NCI-H2029 treated with DMSO at 0.1 percent for 48 hours (cell line): ENCODE data around the gene RNU6-1.

ENCODE experiments used
- DNase-seq: peaks from one replicate; lab custom pipeline; 2025; lab: John Stamatoyannopoulos, UW

RNU6-1 gene

DNA sequence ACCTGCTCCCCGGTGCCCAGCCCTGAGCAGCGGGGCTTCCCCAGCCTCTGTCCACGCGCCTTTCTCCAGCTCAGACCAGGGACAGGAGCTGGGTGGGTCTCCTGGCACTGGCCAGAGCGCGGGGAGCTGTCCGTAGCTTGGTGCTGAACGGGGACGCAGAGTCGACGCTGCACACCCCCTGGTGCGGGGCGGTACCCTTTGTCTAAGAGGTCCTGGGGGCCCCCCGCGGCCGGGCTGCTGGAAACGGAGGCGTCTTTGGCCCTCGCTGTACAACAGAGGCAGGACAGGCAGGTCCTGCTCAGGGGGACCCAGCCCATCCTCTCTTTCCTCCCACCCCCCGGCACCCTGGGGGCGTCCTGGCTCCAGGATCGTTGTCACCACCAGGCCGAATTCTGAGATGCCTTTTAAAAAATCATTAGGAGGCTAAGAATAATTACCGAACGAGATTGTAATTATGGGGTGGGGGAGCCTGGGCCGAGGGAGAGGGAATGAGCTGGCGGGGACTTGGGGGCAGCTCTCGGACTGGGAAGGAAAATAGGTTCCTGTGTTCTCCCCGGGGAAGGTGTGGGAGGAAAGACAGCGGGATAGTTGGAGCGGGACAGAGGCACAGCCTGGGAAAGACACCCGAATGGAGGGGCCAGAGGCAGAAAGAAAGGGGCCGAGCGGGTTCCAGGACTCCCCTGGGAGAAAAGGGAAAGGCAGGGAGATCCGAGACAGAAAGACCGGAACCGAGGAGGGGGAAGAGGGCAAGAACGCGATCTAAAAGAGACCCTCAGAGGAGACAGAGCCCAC, 18.7 kb downstream of the RNU6-1 start:
- DNase-seq, result no peak

DNA sequence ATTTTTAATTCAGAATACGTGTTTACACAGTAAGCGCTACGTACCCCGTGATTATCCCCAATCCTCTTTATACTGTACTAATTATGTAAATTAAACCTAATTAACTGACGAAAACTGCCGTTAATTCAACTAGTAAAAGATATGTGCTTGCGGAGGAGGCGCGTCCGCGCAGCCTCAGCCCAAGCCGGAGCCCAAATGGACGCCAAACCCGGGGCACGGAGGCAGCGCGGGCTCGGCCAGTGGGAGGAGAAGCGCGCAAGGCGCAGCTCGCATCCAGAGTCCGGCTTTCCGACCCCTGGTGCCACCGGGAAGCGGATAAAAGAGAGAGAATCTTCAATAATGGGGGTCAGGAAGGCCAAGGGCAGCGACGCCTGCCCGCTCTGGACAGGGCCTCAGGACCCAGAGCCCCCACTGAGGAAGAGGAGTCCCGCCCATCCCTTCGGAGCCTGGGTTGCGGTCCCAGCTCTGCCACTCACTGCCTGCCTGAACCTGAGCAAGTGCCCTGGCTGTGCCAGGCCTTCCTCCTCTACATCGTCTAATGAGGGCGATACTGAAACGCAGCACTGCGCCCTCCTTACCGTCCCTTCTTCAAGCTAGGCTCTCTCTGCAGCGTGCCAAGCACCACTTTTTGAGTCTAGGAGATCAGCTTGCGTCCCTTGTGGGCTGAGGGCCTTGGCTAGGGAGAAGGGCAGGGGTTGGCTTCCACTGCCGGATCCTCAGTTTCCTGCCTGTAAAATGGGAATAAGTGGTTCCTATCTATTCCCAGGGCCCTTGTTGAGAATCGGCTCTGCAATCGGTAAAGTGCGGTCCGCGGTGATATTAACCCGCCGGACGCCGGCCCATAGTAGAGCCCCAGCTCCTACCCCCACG, 19.5 kb downstream of the RNU6-1 start:
- DNase-seq, result no peak

- no peak for DNase-seq
Observed at GRCh38 chr15:67819636-67820035, 20.2 kb downstream of the RNU6-1 start.

DNA sequence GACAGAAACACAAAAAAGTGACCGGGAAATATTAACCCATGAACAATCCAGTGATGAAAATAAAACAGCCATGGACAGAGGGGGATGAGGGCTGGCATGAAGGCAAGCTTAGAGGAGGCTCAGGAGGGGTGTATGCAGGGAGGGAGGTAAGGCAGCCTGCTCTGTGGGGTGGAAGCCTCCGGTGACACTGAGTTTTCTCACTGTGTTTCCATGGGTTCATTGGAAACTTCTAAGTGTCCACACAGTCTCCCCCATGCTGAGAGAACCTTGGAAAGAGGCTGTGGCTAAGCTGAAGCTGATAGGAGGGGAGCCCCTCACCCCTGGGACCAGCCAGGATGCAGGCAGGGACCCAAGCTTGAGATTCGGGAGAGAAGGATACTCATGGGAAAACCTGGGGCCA, 21.4 kb downstream of the RNU6-1 start:
- no peak for DNase-seq

- DNase-seq, result no peak
Observed at GRCh38 chr15:67816668-67817067, 23.2 kb downstream of the RNU6-1 start.

- DNase-seq, result no peak
Observed at GRCh38 chr15:67815036-67815592, 24.7 kb downstream of the RNU6-1 start.

GRCh38 chr15:67813104-67813634, 26.7 kb downstream of the RNU6-1 start:
- DNase-seq, result no peak

GRCh38 chr15:67812241-67812644, 27.6 kb downstream of the RNU6-1 start:
- DNase-seq, result no peak

- DNase-seq, result no peak
Observed at GRCh38 chr15:67809866-67810265, 30.0 kb downstream of the RNU6-1 start.

DNA sequence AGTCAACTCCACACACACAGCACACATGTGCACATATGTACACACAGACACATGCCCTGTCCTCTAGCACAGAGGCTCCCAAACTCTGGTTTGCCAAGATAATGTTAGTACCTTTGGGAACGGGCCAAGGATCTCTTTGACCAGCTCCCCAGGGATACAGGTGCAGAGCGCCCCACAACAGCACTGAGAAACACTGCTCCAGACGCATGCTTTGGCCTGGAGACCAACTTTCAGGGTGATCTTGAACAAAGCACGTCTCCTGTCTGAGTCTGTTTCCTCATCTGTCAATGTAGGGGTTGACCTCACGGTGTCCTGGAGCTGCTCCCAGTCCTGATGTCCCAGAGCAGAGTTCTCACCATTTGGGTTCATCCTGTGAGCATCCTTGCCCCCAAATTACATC, 30.4 kb downstream of the RNU6-1 start:
- DNase-seq, result no peak

- DNase-seq, result no peak
Observed at GRCh38 chr15:67808821-67809220, 31.0 kb downstream of the RNU6-1 start.

DNA sequence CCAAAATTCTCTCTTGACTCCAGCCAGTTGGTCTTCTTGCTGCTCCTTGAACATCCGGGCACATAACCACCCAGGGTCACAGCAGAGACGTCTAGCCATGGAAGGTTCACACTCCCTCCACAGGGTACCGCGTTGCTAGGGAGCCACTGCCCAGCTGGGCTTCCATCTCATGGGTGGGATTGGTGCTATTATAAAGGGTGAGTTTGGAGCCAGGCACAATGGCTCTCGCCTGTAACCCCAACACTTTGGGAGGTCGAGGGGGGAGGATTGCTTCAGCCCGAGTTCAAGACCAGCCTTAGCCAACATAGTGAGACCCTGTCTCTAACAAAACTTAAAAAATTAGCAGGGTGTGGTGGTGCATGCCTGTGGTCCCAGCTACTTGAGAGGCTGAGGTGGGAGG, 32.0 kb downstream of the RNU6-1 start:
- no peak for DNase-seq

DNA sequence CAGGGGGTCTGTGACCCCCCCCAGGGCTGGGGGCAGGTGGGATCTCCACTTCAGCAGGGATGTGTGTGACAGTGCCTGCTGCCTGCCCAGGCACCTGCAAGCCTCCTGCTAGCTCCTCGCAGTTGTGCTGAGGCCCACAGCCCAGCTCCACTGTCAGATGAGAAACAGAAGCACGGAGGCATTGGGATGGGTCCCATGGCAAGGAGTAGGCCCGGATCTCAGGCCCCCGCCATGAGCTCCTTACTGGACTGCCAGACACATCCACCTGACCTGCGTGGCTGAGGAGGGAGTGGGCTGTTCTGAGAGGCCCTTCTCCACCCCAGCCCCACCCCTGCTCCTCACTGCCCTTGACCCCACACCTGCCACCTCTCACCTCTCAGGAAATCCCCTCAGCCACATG, 32.7 kb downstream of the RNU6-1 start:
- DNase-seq, result no peak

DNA sequence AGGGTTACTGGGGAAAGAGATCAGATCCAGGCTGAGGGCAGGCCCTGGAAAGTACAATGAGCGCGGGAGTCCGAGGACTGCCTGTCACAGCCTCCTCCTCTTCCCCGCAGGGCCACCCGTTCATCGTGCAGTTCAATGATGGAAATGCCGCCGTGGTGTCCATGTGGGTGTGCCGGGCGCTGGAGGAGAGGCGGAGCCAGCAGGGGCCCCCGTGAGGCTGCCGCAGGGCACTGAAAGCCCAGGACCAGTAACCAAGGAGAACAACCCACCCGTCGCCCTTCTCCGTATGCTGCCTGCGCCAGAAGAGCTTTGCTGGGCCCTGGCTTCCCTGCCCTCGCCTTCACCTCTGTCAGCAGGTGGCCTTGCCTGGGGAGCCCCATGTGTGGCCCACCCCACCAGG, 33.3 kb downstream of the RNU6-1 start:
- DNase-seq, result no peak

DNA sequence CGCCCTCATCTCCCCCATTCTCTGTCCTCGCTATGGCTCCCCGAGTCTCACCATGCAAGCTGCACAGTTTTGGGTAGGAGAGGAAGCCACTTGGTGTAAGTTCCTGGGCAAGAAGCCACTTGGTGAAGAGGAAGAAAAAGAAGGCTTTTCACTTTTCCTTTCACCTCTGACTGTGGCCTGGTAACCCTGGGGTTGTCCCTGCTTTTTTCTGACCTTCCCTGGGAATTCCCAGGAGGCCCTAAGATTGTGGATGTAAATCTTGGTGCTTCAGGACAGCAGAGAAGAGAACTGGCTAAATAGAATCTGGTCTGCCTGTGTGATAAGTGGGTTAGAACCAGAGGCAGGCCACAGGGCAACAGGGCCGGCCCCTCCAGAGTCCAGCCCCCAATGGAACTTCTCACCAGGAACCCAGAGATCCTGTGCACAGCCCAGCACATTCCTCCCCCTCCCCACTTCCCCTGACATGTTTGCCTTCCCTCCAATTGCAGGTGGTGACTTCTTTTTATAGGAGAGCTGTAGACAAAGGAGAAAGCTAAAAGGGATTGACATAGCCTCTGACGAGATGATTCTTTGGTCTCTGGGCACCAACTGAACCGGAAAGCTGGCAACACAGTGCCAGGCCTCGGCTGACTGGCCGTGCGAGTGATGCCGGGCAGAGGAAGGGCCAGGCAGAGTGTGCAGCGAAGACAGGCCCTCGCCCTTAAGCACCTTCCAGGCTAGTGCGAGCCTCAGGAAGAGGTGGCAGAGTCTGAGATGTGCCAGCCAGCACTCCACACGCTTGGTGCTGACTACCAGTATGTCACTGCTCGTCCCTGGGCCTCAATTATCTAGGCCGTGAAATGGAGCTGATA, 34.0 kb downstream of the RNU6-1 start:
- DNase-seq, result no peak

DNA sequence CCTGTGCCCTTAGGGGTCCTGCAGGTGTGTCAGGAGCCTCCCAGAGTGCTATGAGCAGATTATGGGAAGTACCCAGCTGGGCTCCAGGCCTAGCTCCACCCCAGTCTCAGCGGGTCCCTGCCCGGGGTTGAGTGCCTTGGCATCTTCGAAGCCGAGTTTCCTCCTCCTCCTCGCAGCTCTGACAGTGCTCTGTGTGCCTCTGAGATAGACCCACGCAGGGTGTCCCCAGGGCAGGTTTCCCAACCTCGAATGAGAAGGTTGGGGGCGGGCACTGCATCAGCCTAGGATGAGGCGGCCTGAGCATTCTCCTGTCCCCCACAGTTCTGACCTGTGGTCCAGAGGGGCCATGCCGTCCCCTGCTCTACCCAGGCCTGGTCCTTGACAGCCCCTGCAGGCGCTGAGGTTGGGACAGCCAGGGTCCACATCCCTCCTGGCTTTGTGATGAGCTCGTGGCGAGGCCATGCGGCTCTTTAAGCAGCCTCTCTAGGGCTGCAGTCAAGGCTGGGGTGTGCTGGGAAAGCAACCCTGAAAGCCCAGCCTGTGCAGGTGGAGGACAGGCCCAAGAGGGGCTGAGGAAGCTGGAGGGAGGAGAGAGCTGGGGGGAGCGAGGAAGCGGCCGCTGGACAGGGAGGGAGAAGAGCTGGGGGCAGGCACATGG, 34.7 kb downstream of the RNU6-1 start:
- DNase-seq, result no peak

DNA sequence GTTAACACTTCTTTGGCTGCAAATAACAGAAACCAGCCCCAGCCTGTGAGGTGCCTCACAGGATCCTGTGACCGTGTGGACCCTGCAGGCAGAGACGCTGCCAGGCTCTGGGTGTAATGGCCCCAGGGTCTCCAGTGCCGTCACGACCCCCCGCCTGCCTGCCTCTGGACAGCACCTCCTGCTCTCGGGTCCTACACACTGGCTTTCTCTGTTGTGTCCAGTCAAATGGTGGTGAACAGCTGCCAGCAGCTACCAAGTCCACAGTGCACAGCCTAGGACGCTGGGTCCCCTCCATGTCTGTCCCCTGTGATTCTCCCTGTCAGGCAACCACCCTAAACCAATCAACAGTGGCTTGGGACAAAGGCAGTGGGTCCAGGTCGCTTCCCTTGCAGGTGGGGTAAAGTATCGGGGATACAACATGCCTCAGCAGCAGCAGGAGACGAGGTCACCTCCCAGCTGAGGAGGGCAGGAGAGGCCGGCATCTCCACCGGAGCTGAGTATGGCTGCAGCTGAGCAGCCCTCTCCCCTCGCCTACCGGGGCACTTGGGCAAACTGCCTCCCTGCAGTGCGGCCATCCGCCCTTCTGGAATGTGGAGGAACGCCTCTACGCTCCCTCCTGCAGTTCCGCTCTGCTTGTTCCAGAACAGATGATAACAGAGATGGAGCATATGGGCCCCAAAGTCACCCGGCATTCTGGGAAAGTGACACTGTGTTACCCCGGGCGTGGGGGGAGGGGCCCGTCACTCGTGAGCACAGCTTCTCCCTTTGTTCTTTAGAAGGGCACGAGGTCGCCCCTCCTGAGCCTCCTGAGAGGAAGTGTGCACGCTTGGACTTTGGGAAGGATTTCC, 35.6 kb downstream of the RNU6-1 start:
- no peak for DNase-seq

GRCh38 chr15:67803299-67803698, 36.5 kb downstream of the RNU6-1 start:
- DNase-seq, result no peak

GRCh38 chr15:67801926-67802914, 37.6 kb downstream of the RNU6-1 start:
- DNase-seq, result no peak
